Keratinocyte (primary cell): Measurements from ENCODE around the gene E2F8. TPM values are rescaled to one million over a fixed set of nuclear protein-coding genes. Genes with fewer than 3 reads are reported as not detected.

Experiments
- DNase-seq: peaks from one replicate; pipeline ENCODE4 v3.0.0-alpha.2; 2011; ENCODE audit warnings: low read depth, missing footprints, low spot score
- FAIRE-seq: peaks from 2 replicates; lab custom pipeline; 2011; peaks lifted over from hg19 to GRCh38; lab: Jason Lieb, UNC
- H2AFZ ChIP-seq: 2 replicates; pipeline ENCODE4 v1.6.0; 2012; ENCODE audit warnings: low read length, control low read depth, inconsistent platforms; ENCODE audit not compliant: control insufficient read depth
- H3K27ac ChIP-seq: 2 replicates; pipeline ENCODE4 v1.5.1; 2011; ENCODE audit warnings: low read length; ENCODE audit not compliant: control insufficient read depth, insufficient read depth
- H3K27me3 ChIP-seq: 3 replicates; pipeline ENCODE4 v1.6.0; 2011; ENCODE audit warnings: low read length; ENCODE audit not compliant: control insufficient read depth, insufficient read depth; ENCODE audit errors: extremely low read depth
- H3K36me3 ChIP-seq, 2 experiments: 2 replicates in 1 of 2; 3 replicates in 1 of 2; pipeline ENCODE4 v1.5.1; 2011; ENCODE audit warnings: low read length in 2 of 2, mild to moderate bottlenecking in 1 of 2; ENCODE audit not compliant: control insufficient read depth in 2 of 2, insufficient read depth in 2 of 2; ENCODE audit errors: extremely low read depth in 1 of 2
- H3K4me1 ChIP-seq: 3 replicates; pipeline ENCODE4 v1.5.1; 2011; ENCODE audit warnings: low read length; ENCODE audit not compliant: control insufficient read depth, insufficient read depth; ENCODE audit errors: extremely low read depth
- H3K4me2 ChIP-seq: 3 replicates; pipeline ENCODE4 v1.6.0; 2011; ENCODE audit warnings: low read depth, low read length; ENCODE audit not compliant: control insufficient read depth, insufficient read depth; ENCODE audit errors: extremely low read depth
- H3K4me3 ChIP-seq, 3 experiments: fragments of 200-600 bp in 1 of 3; sonication (generic) in 1 of 3; 2 replicates in 2 of 3; 3 replicates in 1 of 3; pipeline ENCODE4 v1.5.1; 2011 to 2016; ENCODE audit warnings: low read length in 3 of 3, mild to moderate bottlenecking in 3 of 3, control low read depth in 2 of 3, inconsistent platforms in 1 of 3, low read depth in 1 of 3, mixed read lengths in 1 of 3, mixed run types in 1 of 3, moderate library complexity in 1 of 3; ENCODE audit not compliant: control insufficient read depth in 2 of 3, insufficient read depth in 2 of 3; ENCODE audit errors: extremely low read depth in 1 of 3
- H3K79me2 ChIP-seq: 2 replicates; pipeline ENCODE4 v1.6.0; 2012; ENCODE audit warnings: low read length; ENCODE audit not compliant: control insufficient read depth, insufficient read depth
- H3K9ac ChIP-seq: 3 replicates; pipeline ENCODE4 v1.6.0; 2011; ENCODE audit warnings: low read length; ENCODE audit not compliant: control insufficient read depth, insufficient read depth; ENCODE audit errors: extremely low read depth
- H3K9me1 ChIP-seq: 3 replicates; pipeline ENCODE4 v1.6.0; 2011; ENCODE audit warnings: low read length; ENCODE audit not compliant: control insufficient read depth, insufficient read depth; ENCODE audit errors: extremely low read depth
- H3K9me3 ChIP-seq: 2 replicates; pipeline ENCODE4 v1.5.1; 2012; ENCODE audit warnings: low read depth, low read length; ENCODE audit not compliant: control insufficient read depth
- H4K20me1 ChIP-seq: 3 replicates; pipeline ENCODE4 v1.6.0; 2011; ENCODE audit warnings: low read length; ENCODE audit not compliant: control insufficient read depth, insufficient read depth; ENCODE audit errors: extremely low read depth
- CTCF ChIP-seq, 3 experiments: IDR thresholded peaks in 1 of 3; conservative IDR thresholded peaks in 1 of 3; optimal IDR thresholded peaks in 1 of 3; 2 replicates in 2 of 3; 3 replicates in 1 of 3; pipeline versions ENCODE3 to v1.5.1; 2011; ENCODE audit warnings: low read length in 3 of 3, mild to moderate bottlenecking in 3 of 3, moderate library complexity in 2 of 3, control low read depth in 1 of 3, inconsistent platforms in 1 of 3; ENCODE audit not compliant: insufficient read depth in 2 of 3; ENCODE audit errors: extremely low read depth in 1 of 3
- EZH2 ChIP-seq: IDR thresholded peaks from one replicate; pipeline ENCODE4 v1.6.1; 2012; ENCODE audit warnings: inconsistent platforms, mild to moderate bottlenecking, low read length, moderate library complexity
- dilution Hi-C: fragments of 300-500 bp; cut with MboI; formaldehyde crosslinking; loops from one replicate; pipeline ENCODE4 v1.7.0; 2020; ENCODE audit warnings: low sequenced_read_pairs; ENCODE audit not compliant: extremely low pct_ligation_motif_present
- polyA plus RNA-seq, 5 experiments: library from polyadenylated mRNA; depleted of rRNA in 3 of 5; stranded (reverse) in 3 of 5; stranded (forward) in 1 of 5; unstranded in 1 of 5; fragments of >200 nt; gene quantifications; 1 replicate in 1 of 5; 2 replicates in 3 of 5; 3 replicates in 1 of 5; pipeline versions ENCODE4 v1.2.1 to v1.2.3, GENCODE V29; 2011 to 2012; ENCODE audit warnings: missing spikeins in 2 of 5, low read depth in 1 of 5, low replicate concordance in 1 of 5

E2F8 gene
- polyA plus RNA-seq, 1 donor (not counting 4 experiments of a cell fraction or from before 2014, with no cell fraction given), result 2.0 TPM

- no peaks in the 10 kb centered on the region for H3K79me2 ChIP-seq
- H3K4me2 ChIP-seq, result no peak overlapping the region
- H3K9ac ChIP-seq, result no peak overlapping the region
- H3K9me1 ChIP-seq, result no peaks in the 10 kb centered on the region
- FAIRE-seq (no peak), DNase-seq (no peak)
- H4K20me1 ChIP-seq, result no peaks in the 10 kb centered on the region
- no peaks in the 10 kb centered on the region for H3K4me1 ChIP-seq
- dilution Hi-C loops, result no loop called here
- no peaks in the 10 kb centered on the region for H3K27me3 ChIP-seq
- no peak overlapping the region for H2AFZ ChIP-seq
- no peaks in the 10 kb centered on the region for H3K9me3 ChIP-seq
- no peak overlapping the region for H3K4me3 ChIP-seq
- H3K36me3 ChIP-seq, result no peaks in the 10 kb centered on the region
- TF ChIP-seq EZH2 (no peak), CTCF (optimal IDR thresholded peaks at IDR 0.05 in 1 of 3, IDR thresholded peaks at IDR 0.05 in 1 of 3, conservative IDR thresholded peaks at IDR 0.05 in 1 of 3; ENCODE audit: extremely low read depth in 1 of 3, insufficient read depth in 2 of 3, low read length in 3 of 3) (no peak)
- H3K27ac ChIP-seq, result no peak overlapping the region
Observed at GRCh38 chr11:19187114-19187832, 53.5 kb downstream of the E2F8 start.

- no peaks in the 10 kb centered on the region for H3K9me1 ChIP-seq
- TF ChIP-seq CTCF (optimal IDR thresholded peaks at IDR 0.05 in 1 of 3, IDR thresholded peaks at IDR 0.05 in 1 of 3, conservative IDR thresholded peaks at IDR 0.05 in 1 of 3; ENCODE audit: extremely low read depth in 1 of 3, insufficient read depth in 2 of 3, low read length in 3 of 3) (no peak), EZH2 (no peak)
- FAIRE-seq (no peak), DNase-seq (no peak)
- no peak overlapping the region for H3K27ac ChIP-seq
- no peak overlapping the region for H2AFZ ChIP-seq
- no peak overlapping the region for H3K4me2 ChIP-seq
- dilution Hi-C loops, result no loop called here
- no peak overlapping the region for H3K9ac ChIP-seq
- no peaks in the 10 kb centered on the region for H3K79me2 ChIP-seq
- H3K4me3 ChIP-seq, result no peak overlapping the region
- no peaks in the 10 kb centered on the region for H3K9me3 ChIP-seq
- no peaks in the 10 kb centered on the region for H4K20me1 ChIP-seq
- H3K36me3 ChIP-seq, result no peaks in the 10 kb centered on the region
- H3K27me3 ChIP-seq, result no peaks in the 10 kb centered on the region
- H3K4me1 ChIP-seq, result no peaks in the 10 kb centered on the region
Observed at GRCh38 chr11:19185516-19186052, 55.2 kb downstream of the E2F8 start.
